GM21529 (cell line): ENCODE data around the gene MICALL2.
"Not testable (repeated sequence)": the region's sequence is repeated elsewhere in the genome, so short reads cannot be mapped to it uniquely, and the experiment has no call there.

ENCODE experiments used
- ATAC-seq: cut with Tn5 transposase; IDR thresholded peaks from one replicate; pipeline ENCODE4 v1.9.1; 2021; ENCODE audit not compliant: unreplicated experiment

Gene MICALL2

DNA sequence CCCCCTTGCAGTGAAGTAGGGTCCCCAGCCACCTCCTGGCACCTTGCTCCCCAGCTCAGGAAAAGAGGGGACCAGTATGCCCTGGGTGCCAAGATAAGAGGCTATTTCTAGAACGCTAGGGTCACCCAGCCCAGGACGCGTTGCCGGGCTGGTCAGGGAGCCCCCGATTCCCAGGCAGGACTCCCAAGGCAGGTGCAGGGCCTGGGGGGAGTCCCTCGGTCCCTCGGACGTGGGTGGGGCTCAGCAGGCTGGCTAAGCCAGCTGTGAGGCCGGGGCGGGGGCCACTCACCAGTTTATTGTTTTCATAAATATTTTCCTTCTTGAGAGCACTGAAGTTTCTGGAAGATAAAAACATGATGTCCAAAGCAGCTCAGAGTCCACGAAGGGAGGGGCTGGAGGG is 9.3 kb downstream of the MICALL2 start:
- no peak for ATAC-seq

DNA sequence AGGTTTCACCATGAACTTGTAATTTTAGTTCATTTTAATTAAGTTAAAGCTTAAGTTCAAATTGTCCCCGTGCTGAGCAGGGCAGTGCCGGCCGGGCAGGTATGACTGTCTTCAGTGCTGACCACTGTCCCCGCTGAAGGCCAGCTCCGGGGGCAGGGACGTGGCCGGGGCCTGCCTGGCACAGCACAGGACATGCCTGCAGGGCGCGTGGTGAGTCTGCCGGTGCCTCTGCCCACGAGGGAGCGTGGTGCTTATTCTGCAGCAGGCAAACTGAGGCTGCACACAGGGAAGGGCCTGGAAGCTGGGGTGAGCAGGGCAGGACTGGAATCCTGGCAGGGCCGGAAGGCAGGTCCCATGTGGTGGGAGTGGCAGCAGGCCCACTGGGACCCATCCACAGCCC is 9.8 kb downstream of the MICALL2 start:
- ATAC-seq, result no peak

DNA sequence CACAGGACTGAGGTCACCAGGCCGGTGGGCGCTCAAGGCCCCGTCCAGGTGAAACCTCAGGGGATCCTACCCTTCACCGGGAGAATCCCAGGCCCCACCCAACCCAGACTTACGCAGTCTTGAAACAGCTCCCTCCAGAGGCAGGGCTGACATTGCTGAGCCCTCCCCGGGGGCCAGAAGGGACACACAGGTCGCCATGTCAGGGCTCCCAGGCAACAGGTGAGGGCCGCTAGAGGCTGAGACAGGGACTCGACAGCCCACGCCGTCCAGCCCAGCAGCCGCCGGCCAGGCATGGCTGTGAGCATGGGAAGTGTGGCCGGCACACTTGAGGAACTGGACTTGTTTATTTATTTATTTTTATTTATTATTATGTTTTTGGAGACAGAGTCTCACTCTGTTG is 10.3 kb downstream of the MICALL2 start:
- ATAC-seq, result no peak

DNA sequence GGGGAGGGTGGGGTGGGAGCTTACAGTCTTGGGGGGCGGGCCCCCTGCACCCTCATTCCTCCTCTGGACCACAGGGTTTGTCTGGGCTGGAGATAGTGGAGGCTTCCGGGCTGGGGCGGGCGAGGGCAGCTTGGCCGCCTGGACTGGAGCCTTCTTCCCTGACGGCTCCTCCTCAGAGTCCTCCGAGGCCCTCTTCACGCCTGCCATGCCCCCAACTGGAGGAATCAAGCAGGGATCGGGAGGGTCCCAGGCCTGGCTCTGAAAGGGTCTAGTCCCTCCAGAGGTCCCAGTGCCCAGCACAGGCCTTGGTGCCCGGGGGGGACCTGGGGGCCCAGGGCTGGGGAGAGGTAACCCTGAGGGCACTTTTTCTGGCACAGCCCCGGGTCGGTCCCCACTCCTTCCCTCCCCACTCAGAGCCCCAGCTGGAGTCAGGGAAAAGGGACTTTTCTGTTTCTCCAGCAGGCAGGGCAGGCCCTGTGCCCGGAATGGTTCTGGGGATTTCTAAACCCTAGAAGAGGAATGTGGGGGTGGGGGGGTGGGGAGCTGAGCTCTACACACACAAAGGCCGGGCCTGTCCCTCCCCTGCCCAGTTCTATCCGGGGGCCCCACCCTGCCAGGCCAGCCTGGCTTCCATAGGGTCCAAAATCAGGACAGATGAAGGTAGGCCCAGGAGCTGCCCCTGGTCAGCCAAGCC is 11.6 kb downstream of the MICALL2 start:
- no peak for ATAC-seq

DNA sequence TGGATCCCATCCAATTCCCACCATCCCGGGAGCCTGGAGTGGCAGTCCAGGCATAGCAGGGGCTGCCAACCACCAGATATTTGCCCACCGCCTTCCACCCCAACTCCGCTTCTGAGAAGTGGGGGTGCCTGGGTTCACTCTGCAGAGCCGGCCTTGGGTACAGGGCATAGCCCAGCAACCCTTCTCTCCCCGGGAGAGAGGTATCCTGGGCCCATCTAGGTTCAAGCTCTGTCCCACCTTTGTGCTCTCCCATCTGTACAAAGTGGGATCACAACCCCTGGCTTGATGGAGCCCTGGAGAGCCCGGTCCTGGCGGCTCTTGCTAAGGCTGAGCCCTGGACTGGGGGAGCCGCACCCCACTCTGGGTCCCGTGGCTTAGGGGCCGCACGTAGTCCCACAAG is 12.2 kb downstream of the MICALL2 start:
- no peak for ATAC-seq

DNA sequence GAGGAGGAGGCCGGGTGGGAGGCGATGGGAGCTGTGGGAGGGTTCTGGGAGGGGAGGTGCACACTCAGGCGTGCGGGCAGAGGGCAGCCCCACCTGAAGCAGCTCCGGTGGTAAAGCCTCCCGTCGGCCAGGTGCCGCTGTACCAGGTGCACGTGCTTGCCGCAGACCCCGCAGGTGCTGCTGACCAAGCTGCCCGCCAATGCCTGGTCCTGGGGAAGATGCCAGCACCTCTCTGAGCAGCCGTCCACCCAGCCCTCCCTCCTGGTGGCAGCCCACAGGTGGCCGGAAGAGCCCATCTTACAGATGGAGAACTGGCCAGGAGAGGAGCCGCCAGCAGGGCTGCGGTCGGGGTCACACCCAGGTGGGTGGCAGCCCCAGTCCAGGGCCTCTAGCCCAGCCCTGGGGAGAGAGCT is 12.6 kb downstream of the MICALL2 start:
- no peak for ATAC-seq

DNA sequence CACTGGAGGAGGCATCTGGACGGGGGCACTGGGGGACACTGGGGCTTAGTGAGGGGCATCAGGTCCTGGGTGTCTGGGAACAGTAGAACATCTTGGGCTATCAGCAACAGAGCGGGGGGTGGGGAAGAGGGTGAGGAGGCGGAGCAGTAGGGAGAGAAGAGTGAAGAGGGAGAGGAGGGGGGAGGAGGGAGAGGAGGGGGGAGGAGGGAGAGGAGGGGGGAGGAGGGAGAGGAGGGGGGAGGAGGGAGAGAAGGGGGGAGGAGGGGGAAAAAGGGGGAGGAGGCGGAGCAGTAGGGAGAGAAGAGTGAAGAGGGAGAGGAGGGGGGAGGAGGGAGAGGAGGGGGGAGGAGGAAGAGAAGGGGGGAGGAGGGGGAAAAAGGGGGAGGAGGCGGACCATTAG is 13.2 kb downstream of the MICALL2 start:
- ATAC-seq, result not testable (repeated sequence)

DNA sequence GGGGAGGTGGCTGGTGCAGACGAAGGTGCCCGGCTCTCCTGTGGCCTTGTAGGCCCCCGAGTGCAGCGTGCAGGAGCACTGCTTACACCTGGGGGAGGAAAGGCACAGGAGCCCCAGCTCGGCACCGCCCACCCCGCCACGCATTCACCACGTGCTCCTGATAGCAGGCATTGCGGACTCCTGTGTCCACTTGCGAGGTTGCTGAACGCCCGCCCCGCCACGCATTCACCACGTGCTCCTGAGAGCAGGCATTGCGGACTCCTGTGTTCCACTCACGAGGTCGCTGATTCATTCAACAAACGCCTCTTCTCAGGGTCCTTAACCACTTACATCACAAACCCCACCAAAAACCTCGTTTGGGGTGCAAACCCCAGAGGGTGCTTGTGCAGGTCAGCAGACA is 13.9 kb downstream of the MICALL2 start:
- no peak for ATAC-seq

DNA sequence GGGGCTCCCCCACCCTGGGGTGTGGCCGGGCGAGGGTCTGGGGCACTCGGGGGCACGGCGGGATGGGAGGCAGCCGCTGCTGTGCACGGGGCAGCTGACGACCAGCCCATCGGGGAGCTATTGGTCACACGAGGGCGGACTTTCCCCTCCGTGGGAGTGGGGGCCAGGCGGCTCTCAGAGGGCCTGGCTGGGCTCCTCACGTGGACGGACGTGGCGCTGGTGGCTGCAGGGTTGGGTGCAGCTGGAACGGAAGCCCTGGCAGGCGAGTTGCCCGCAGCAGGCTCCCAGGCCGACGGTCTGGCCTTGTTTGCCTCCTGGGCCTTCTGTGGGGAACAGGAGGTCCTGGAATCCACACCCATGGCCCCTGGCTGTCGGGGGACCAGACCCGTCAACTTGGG is 14.3 kb downstream of the MICALL2 start:
- ATAC-seq, result no peak

DNA sequence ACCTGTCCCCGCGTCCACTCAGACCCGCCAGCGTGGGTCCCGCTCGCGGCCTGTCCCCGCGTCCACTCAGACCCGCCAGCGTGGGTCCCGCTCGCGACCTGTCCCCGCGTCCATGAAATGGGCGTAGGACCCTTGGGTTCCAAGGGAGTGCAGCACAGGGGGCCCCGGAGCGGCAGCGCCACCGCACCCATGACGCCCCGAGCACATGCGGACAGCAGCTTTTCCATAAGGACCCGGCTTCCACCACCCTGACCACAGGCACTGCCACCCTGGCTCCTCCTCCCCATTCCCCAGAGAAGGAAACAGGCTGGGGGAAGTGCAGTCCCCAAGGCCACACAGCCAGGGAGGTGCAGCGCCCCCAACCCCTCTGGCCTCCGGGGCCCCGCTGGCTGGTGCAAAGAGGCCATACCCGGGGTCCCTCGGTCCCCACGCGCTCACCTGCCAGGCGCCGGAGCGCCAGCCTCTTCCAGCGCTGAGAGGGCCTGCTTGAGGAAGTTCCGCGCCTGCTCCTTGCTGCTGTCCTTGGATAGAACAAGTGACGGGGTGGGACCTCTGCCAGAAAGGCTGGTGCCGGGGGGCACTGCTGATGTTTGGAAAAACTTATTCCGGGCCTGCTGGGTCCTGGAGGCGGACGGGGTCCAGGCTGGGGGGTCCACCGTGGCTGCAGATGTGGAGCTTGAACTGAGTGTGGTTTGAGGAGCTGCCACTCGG is 14.9 kb downstream of the MICALL2 start:
- no peak for ATAC-seq

DNA sequence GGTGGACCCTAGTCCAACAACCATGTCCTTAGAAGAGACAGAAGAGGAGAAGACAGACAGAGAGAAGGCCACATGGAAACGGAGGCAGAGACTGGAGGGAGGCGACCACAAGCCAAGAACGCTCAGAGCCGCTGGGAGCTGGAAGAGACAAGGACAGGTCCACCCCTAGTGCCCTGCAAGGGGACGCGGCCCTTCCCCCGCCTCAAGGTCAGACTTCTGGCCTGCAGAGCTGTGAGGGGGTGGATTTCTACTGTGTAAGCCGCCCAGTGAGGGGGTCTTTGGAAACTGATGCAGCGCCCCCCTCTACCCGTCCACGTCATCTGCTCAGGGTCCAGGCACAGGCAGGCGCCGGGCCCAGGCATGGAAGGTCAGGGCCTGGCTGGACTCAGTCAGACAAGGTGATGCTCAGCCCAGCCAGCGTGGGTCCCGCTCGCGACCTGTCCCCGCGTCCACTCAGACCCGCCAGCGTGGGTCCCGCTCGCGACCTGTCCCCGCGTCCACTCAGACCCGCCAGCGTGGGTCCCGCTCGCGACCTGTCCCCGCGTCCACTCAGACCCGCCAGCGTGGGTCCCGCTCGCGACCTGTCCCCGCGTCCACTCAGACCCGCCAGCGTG is 15.6 kb downstream of the MICALL2 start:
- ATAC-seq, result not testable (repeated sequence)

DNA sequence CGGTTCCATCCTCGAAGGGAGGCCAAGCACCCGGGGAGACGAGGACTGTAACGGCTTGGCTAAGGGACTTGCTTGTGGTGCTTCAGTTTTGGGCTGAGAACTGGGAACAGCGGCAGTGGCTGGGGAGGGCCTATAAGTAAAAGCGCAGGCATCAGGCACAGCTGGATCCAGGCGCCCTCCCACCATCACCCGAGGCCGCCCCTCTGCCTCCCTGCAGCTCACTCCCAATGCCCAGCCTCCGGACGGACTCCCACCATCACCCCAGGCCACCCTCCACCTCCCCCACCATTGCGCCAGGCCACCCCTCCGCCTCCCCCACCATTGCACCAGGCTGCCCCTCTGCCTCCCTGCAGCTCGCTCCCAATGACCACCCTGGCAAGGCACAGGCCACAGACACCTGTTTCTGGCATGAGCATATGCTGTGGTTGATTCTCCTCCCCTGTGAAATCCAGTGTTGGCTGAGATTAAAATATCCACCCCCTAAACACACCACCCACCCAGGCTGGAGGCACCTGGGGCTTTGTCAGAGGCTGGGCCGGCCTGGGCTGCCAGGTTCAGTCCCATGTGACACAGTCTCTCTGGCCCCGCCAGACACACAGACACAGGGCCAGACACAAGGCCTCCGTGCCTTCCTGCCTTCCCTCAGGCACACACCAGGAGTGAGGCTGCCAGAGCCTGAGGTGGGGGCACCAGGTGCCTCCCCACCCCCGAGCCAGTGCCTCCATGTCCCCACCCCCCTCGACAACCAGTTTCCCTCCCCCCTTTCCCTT is 16.7 kb downstream of the MICALL2 start:
- no peak for ATAC-seq

DNA sequence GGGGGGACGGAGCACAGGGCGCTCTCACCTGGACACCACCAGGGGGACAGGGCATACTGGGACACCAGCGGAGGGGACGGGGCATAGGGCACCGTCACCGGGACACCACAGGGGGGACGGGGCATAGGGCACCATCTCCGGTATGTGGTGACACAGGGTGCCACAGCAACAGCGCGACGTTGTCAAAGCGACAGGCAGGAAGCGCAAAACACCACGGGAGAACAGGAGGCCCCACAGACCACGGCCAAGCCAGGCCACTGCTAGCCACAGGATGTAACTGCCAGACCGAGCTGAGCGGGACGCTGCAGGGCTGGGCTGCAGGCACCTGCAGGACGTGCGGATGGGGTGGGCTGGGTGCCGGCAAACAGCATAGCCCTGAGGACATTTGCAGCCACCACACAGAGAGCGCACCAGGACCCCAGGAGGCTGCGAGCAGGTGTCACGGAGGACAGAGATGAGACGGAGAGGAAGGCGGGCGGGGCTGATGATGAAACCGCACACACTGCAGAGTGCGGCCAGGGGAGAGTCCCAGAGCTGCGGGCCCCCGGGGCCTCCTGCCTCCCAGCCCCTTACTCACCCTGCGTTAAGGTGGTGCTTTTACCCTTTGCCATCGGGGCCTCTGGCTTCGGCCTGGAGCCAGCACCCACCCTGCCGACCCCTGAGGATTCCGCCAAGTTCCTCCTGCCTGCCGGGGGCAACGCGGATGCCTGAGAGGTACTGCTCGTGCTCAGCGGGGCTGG is 17.5 kb downstream of the MICALL2 start:
- no peak for ATAC-seq

DNA sequence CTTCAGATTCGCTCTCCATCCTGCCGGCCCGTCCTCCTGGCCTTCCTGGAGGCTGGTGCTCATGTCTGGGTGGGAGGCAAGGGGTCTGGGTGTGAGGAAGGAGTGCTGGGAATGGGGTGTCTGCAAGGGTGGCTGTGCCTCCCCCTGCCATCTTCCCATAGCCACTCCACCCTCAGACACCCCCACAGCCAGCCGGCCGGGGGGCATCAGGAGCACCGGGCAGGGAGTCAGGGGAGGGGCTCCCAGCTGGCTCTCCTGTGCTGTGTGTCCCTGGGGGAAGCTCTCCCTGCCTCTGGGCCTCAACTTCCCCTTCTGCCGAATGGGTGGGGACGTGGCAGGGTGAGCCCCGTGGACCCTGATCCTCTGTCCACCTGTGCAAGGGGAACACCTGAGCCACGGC is 18.6 kb downstream of the MICALL2 start:
- ATAC-seq, result no peak

DNA sequence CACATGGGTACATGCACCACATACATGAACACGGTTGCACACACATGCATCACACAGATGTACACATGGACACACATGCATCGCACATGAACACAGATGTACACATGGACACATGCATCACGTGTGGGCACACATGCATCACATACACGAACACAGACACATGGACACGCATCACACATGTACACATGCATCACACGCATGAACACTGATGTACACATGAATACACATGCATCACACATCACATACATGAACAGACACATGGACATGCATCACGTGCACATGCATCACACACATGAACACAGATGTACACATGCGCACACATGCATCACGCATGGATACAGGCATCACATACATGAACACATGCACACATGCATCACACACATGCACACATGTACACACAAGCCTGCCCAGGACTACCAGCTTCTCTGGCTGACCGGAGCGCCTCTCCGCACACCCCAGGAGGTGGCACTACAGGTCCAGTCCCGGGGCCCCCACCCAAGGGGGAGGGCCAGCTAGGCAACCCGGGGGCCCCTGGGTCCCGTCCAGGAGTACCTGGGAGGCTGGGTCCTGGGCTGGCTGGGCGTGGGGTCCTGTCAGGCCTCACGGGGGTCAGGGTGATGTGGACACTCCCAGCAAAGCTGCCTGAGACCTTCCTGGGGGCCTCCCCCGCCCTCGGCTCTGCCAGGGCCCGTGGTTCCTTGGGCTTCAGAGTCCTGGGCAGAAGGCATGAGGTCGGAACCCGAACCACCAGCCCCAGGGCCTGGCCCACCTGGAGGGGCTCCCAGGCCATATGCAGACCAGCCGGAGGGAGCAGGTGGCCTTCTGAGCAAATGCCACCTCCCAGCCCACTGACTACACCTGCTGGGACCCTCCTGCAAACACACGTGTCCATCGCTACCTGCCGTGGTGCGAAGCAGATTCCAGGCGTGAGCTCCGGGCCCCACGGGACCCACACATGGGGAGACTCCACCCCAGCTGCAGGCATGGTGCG is 19.6 kb downstream of the MICALL2 start:
- no peak for ATAC-seq

DNA sequence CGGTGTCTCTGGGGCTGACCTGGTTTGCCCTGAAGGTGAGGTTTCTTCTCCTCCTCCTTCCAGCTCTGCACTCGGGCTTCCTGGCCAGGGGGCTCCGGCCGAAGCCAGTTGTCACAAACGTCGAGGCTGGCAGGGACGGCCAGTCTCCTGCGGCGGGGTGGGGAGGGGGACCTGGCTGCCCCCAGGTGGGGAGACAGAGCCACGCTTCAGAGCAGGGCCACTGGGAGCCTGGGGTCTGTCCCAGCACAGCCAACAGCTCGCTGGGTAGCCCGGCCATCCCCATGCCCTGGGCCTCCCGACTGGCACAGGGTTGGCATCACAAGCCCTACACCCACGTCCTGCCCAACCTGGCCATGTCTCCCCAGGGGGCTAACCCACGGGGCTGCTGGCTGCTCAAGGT is 20.4 kb downstream of the MICALL2 start:
- ATAC-seq, result no peak

DNA sequence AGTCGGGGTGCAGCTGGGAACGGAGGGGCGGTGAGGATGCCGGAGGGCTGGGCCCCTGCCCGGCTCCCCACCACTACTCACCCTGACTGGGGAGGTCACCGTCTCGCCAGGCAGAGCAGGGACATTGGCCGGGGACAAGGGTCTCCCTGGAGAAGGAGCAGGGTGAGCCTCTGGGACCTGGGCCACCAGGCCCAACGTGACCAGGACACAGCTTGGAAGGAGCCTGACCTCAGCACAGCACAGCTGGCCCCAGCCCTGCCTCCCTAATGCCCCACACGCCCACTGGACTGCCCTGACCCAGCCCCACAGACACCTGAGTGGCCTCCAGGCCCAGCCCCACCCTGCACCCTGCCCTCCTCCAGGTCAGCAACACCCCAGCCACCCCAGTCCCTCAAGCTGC is 21.1 kb downstream of the MICALL2 start:
- no peak for ATAC-seq

DNA sequence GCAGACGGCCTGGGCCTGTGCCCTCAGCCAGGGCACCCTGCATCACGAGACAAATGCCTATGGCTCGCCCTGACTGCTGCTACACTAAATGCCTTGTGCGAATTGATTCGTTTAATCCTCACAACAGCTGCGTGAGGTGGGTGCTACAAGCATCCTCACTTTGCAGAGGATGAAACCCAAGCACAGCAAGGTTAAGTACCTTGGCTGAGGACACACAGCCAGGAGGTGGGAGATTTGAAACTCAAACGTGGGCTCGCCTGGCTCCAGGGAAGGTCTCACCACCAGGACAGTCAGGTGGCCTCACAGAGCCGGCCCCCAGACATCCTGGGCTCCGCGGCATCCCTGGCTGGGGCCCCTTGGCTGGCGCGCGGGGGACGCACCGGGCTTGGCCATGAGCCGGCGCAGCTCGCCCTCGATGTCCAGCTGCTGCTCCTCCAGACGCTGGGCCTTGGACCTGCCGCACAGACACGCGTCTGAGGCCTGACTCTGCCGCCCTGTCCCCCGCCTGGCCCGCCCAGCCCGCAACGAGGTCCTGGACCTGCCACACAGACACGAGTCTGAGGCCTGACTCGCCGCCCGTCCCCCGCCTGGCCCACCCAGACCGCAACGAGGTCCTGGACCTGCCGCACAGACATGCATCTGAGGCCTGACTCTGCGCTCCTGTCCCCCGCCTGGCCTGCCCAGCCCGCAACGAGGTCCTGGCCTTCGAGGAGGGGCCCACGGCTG is 22.0 kb downstream of the MICALL2 start:
- ATAC-seq, result no peak

DNA sequence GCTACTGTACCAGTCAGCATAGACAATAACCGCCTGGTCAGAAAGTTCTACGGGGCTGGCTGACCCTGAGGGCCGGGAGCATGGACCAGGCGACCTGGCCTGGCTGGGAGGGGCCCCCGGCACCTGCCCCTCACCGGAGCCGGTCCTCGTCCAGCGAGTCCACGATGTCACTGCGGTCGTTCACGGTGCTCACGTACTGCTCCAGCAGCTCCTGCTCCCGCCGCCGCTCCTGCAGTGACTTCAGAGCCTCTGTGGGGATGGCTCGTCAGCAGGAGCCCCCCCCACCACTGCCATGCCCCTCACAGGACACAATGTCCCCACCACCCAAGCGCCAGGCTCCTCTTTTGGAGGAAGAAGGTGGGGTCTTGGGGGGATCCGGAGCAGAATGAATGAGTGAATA is 22.7 kb downstream of the MICALL2 start:
- no peak for ATAC-seq
